RWPE2 (cell line): ENCODE results near the gene CALR3.

Experiments
- ATAC-seq: fragments of 200-7000 bp; cut with Tn5 transposase; 3 replicates; pipeline ENCODE4 v1.9.1; 2021; ENCODE audit warnings: low read depth
- DNase-seq: peaks from one replicate; pipeline ENCODE4 v3.0.0-alpha.2; 2020; ENCODE audit warnings: low spot score
- H3K27ac ChIP-seq: fragments of 450-650 bp; 2 replicates; pipeline ENCODE4 v1.5.1; 2017; ENCODE audit warnings: mild to moderate bottlenecking; ENCODE audit not compliant: poor library complexity, severe bottlenecking
- H3K27me3 ChIP-seq: fragments of 250-450 bp; sonication (Bioruptor Pico); 2 replicates; pipeline ENCODE4 v1.5.1; 2021; ENCODE audit warnings: mild to moderate bottlenecking, moderate library complexity; ENCODE audit not compliant: insufficient read depth, poor library complexity, severe bottlenecking
- H3K36me3 ChIP-seq: fragments of 250-450 bp; sonication (Bioruptor Pico); 2 replicates; pipeline ENCODE4 v1.5.1; 2020; ENCODE audit warnings: low read depth, mild to moderate bottlenecking, moderate library complexity
- H3K4me1 ChIP-seq: fragments of 250-450 bp; sonication (Bioruptor Pico); 2 replicates; pipeline ENCODE4 v1.5.1; 2021; ENCODE audit warnings: mild to moderate bottlenecking, moderate library complexity; ENCODE audit not compliant: insufficient read depth, poor library complexity, severe bottlenecking
- H3K4me3 ChIP-seq: fragments of 250-450 bp; sonication (Bioruptor Pico); 2 replicates; pipeline ENCODE4 v1.5.1; 2021; ENCODE audit warnings: mild to moderate bottlenecking, moderate library complexity; ENCODE audit not compliant: severe bottlenecking
- H3K9me3 ChIP-seq: fragments of 250-450 bp; sonication (Bioruptor Pico); 2 replicates; pipeline ENCODE4 v1.5.1; 2021; ENCODE audit warnings: mild to moderate bottlenecking, moderate library complexity; ENCODE audit not compliant: severe bottlenecking
- TF ChIP-seq, protein P1 (sequence below): fragments of 450-650 bp; IDR thresholded peaks from one replicate; pipeline ENCODE4 v1.5.1; 2017; ENCODE audit warnings: mild to moderate bottlenecking, moderate library complexity; ENCODE audit not compliant: poor library complexity, severe bottlenecking

Gene CALR3

DNA sequence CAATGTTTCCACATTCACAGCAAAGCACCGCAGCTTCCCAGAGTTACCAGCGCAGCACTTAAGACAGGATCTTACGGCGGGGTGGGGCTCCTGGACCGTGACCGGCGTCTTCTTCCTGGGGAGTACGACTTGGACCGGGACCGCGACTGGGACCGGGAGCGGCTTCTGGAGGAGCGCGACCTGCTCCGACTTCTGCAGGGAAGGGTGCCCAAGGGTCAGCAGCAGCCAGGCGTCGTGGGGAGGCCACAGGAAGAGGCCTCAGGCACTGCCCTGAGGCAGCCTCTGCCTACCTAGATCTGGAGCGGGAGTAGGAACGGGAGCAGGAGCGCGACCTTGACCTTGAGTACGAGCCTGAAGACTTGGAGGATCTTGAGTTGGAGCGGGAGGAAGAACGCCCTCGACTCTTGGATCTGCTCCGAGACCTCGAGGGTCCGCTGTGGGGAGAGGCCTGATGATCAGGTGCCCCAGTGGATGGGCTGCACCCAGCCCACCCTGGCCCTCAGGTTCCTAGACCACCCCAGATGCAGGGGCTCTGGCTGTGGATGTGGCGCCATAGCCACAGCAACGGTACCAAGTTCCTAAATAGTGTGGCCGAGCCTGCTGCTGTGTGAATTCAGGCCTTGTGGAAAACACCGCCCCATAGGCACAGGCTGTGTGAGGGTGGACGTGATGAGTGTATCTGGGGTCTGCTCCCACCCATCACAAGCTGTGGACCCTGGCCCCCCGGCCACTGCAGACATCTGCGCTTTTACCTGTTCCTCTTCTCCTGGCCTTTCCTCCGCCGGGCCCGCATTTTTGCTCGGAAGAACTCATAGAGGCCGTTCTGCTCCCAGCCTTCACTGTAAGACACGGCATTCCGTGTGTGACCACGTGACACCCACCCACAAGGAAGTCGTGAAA lies 24.4 kb upstream of the CALR3 start:
- DNase-seq, result peak; percentile 49
- Histone ChIP-seq H3K9me3 (no peaks in the 10 kb centered on the region), H3K27me3 (no peaks in the 10 kb centered on the region), H3K4me1 (no peaks in the 10 kb centered on the region), H3K4me3 (no peak overlapping the region), H3K36me3 (peaks cover 77% of the 10 kb centered on the region), H3K27ac (no peak overlapping the region)
- TF ChIP-seq, protein P1, sequence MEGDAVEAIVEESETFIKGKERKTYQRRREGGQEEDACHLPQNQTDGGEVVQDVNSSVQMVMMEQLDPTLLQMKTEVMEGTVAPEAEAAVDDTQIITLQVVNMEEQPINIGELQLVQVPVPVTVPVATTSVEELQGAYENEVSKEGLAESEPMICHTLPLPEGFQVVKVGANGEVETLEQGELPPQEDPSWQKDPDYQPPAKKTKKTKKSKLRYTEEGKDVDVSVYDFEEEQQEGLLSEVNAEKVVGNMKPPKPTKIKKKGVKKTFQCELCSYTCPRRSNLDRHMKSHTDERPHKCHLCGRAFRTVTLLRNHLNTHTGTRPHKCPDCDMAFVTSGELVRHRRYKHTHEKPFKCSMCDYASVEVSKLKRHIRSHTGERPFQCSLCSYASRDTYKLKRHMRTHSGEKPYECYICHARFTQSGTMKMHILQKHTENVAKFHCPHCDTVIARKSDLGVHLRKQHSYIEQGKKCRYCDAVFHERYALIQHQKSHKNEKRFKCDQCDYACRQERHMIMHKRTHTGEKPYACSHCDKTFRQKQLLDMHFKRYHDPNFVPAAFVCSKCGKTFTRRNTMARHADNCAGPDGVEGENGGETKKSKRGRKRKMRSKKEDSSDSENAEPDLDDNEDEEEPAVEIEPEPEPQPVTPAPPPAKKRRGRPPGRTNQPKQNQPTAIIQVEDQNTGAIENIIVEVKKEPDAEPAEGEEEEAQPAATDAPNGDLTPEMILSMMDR, result no peak
- no peak for ATAC-seq

DNA sequence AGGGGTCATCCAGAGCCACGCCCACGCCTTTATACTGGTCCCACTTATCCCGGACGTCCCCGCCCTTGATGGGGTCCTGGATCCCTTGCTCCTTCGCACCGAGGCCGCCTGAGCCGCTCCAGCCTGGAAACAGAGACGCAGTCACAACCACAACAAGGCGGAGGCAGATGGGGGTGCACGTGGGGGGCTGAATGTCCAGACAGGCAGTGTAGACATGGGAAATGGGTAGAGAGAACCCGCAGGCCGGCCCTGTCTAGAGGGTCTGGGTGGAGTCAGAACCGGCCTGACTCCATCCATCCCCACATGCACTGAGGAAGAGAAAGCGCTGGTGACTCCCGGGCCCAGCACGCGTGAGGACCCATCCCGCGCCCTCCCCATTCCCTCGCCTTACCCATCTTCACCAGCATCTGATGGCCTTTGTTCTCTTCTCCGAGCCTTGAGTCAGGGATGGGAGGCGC lies 23.3 kb upstream of the CALR3 start:
- DNase-seq (peak; percentile 58), ATAC-seq (no peak)
- Histone ChIP-seq H3K27me3 (no peaks in the 10 kb centered on the region), H3K9me3 (no peaks in the 10 kb centered on the region), H3K36me3 (peaks cover 67% of the 10 kb centered on the region), H3K4me1 (no peaks in the 10 kb centered on the region), H3K27ac (no peak overlapping the region), H3K4me3 (no peak overlapping the region)
- TF ChIP-seq, protein P1, result no peak

DNA sequence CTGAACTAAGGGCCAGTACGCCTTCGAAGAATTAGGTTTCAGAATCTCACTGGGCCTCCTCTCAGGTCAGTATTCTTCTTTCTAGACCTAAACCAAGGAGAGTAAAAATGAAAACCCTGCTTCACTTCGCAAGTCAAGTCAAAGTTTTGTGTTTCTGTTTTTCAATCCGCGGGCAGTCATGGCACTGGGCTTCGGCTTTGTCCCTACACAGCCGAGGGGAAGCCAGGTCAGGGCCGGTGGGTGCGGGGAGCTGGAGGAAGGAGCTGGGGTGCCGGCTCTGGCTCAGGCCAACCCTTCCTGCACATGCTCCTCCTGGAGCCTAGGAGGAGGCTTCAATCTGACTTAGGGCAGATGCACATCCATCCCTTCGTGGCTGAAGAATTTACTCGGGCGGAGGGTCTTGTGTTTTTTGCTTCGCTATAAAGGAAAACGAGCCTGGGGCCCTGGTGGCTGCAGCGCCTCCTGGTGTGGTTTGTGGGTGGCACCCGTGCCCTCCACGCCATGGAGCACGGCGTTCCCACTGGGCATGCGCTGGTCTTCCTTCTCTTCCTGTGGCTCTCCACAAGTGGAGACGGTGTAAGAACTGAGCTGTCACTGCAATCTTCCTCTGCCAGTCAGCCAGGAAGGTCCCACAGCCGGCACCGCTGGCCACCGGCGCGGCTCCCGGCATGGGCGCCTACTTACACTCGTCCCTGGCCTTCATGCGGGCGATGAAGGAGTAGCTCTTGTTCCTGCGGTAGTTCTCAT lies 22.7 kb upstream of the CALR3 start:
- no peaks in the 10 kb centered on the region for H3K4me1 ChIP-seq
- no peak overlapping the region for H3K27ac ChIP-seq
- no peaks in the 10 kb centered on the region for H3K27me3 ChIP-seq
- H3K4me3 ChIP-seq, result no peak overlapping the region
- ATAC-seq (no peak), DNase-seq (no peak)
- H3K36me3 ChIP-seq, result peaks cover 61% of the 10 kb centered on the region
- TF ChIP-seq, protein P1, result no peak
- H3K9me3 ChIP-seq, result no peaks in the 10 kb centered on the region

GRCh38 chr19:16518061-16518460 lies 22.1 kb upstream of the CALR3 start:
- H3K36me3 ChIP-seq, result peaks cover 55% of the 10 kb centered on the region
- no peaks in the 10 kb centered on the region for H3K27me3 ChIP-seq
- H3K9me3 ChIP-seq, result no peaks in the 10 kb centered on the region
- H3K4me1 ChIP-seq, result no peaks in the 10 kb centered on the region
- no peak overlapping the region for H3K27ac ChIP-seq
- ATAC-seq (no peak), DNase-seq (no peak)
- TF ChIP-seq, protein P1, result no peak
- H3K4me3 ChIP-seq, result no peak overlapping the region
